Stromal cell of bone marrow (primary cell): ENCODE data around the gene PRSS3.
A peak's percentile ranks its signal among the peaks of the same experiment; 100 is the strongest.
"Not testable (repeated sequence)": the region's sequence is repeated elsewhere in the genome, so short reads cannot be mapped to it uniquely, and the experiment has no call there.

ENCODE experiments used
- DNase-seq: peaks from one replicate; pipeline ENCODE4 v3.0.0-alpha.2; 2012; ENCODE audit warnings: low read depth

The PRSS3 gene

DNA sequence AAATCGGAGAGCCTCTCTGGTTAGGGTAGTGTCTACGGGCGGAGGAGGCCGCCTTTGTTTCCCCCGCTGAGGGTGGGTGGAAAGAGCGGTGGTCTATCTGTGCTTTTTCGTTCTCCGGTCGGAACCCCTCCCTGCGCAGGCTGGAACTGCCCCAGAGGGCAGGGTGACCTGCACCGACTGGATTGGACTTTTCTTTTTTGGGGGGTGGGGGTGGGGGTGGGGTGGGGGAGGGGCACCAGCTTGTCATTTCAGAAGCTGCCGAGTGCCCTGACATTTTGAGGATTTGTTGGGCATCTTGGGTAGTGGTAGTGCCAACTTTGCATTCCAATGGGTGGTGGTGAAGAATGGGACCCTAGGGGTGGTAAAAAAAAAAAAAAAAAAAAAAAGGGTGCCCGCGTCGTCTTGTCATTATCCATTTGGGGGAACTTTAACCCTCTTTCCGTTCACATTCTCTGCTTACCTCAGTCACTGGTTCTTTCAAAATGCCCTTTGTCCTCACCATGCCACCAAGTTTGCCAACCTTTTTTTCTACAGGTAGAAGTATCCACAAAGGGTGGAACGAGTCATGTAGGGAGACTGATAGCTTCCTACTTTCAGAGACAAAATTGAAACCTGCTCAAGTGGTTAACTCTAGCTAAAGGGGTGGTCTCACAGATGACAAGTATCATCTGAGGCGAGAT is 22.9 kb downstream of the PRSS3 start:
- no peak for DNase-seq

DNA sequence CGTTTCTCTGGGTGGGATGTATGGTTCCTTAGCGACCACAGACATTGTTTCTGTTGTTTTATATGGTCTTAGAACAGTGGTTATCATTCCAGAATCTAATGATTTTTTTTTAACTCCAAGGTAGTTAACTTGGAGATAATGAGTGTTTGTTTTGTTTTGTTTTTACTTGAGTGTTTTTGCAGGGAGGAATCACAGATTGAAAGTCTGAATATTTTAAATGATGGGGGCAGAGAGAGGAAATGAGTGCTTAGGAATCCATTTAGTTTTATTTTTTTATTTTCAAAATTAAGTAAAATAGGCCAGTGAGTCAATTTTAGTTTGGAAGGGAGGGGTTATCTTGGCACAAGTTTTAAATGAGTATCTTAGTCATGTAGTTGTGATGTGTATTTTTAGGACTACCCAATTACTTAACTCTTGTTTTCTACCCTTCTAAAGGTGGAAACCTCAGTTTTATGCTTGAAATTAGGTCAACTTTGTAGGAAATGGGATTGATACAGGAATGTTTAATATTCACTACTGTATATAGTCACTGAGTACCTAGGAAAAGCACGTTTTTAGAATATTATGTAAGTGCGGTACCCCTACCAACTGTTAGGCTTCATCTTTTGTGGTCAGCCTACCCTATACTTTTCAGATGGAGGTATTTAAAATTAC is 23.6 kb downstream of the PRSS3 start:
- DNase-seq: peak; percentile 49

GRCh38 chr9:33820231-33820745 is 24.9 kb downstream of the PRSS3 start:
- DNase-seq: no peak

DNA sequence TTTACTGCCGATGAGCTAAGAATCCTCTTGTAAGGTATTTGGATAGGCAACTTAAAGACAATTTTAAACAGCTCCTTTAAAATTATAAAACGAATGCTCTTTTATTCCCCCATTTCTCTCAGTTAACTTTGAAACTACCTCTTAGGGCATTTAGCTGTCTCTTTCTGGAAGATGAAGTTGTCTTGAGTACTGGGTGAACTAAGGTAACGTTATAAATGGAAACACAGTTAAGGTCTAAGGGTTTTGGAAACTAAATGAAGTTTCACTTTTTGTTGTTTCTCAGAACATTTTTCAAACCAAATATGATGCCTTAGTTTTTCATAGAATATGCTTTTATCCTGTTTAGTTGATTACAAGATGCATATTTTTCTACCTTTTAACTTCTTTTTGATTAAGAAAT is 28.4 kb downstream of the PRSS3 start:
- DNase-seq: no peak

DNA sequence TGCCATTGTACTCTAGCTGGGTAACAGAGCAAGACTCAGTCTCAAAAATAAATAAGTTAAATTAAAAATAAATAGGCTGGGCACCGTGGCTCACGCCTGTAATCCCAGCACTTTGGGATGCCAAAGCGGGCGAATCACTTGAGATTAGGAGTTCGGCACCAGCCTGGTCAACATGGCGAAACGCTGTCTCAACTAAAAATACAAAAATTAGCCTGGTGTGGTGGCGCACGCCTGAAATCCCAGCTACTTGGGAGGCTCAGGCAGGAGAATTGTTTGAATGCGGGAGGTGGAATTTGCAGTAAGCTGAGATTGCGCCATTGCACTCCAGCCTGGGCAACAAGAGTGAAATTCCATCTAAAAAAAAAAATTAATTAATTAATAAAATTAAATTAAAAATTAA is 31.9 kb downstream of the PRSS3 start:
- not testable (repeated sequence) for DNase-seq

- not testable (repeated sequence) for DNase-seq
Measured at GRCh38 chr9:33829641-33830230, 34.4 kb downstream of the PRSS3 start.

DNA sequence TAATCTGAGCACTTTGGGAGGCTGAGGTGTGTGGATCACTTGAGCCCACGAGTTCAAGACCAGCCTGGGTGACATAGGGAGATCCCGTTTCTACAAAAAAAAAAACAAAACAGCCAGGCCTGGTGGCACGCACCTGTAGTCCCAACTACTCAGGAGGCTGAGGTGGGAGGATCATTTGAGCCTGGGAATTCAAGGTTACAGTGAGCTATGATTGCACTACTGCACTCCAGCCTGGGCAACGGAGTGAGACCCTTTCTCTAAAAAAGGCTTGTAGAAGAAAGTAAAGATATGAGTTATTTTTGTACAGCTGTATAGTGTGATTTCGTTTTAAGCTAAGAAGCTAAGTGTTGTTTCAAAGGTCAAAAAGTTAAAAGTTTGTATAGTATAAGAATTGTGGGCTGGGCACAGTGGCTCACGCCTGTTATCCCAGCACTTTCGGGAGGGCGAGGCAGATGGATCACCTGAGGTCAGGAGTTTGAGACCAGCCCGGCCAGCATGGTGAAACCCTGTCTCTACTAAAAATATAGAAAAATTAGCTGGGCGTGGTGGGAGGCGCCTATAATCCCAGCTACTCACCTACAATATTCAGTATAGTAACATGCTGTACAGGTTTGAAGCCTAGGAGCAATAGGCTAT is 40.4 kb downstream of the PRSS3 start:
- no peak for DNase-seq

GRCh38 chr9:33836261-33836660 is 40.9 kb downstream of the PRSS3 start:
- DNase-seq: peak; percentile 94

DNA sequence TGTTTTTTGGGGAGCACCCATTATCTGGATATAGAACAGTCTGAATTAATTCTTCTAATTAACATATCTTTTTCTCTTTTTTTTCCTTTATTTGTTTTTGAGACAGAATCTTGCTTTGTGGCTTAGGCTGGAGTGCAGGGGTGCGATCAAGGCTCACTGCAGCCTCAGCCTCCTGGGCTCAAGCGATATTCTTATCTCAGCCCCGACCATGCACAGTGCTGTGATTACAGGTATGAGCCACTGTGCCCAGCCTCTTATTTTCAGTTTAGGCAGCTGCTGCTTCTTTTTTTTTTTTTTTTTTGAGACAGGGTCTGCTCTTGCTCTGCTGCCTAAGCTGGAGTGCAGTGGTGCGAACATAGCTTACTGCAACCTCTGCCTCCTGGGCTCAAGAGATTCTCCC is 41.8 kb downstream of the PRSS3 start:
- DNase-seq: no peak

- no peak for DNase-seq
Measured at GRCh38 chr9:33840381-33840780, 45.0 kb downstream of the PRSS3 start.

- DNase-seq: no peak
Measured at GRCh38 chr9:33843312-33843961, 48.1 kb downstream of the PRSS3 start.

- DNase-seq: no peak
Measured at GRCh38 chr9:33846231-33846630, 50.9 kb downstream of the PRSS3 start.

DNA sequence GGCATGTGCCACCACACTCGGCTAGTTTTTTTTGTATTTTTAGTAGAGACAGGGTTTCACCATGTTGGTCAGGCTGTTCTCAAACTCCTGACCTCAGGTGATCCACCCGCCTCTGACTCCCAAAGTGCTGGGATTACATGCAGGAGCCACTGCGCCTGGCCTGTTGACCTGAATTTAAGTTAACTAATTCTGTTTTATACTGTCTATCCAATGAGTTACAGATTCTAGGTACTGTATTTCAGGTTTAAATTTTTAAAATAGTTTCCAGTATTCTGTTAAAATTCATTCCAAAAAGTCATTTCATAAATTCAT is 52.5 kb downstream of the PRSS3 start:
- DNase-seq: not testable (repeated sequence)
